HepG2 (cell line): ENCODE results near the gene B4GALT7. TPM values are rescaled to one million over a fixed set of nuclear protein-coding genes. Genes with fewer than 3 reads are reported as not detected.

ENCODE experiments used
- BRCA1 ChIP-seq: sonication (generic); formaldehyde crosslinking; IDR thresholded peaks from 2 replicates; pipeline ENCODE4 v1.4.0; 2020; ENCODE audit warnings: missing genetic modification reagents
- E2F5 ChIP-seq: sonication (generic); formaldehyde crosslinking; conservative IDR thresholded peaks from 2 replicates; pipeline ENCODE4 v1.4.0; 2020; ENCODE audit warnings: missing genetic modification reagents
- ELF4 ChIP-seq: sonication (generic); formaldehyde crosslinking; IDR thresholded peaks from 2 replicates; pipeline ENCODE4 v1.5.0; 2020; ENCODE audit warnings: missing genetic modification reagents, mild to moderate bottlenecking, moderate library complexity, borderline replicate concordance
- GPN1 ChIP-seq: sonication (generic); formaldehyde crosslinking; IDR thresholded peaks from 2 replicates; pipeline ENCODE4 v1.5.1; 2020; ENCODE audit warnings: missing genetic modification reagents, borderline replicate concordance
- HMGXB4 ChIP-seq, 2 experiments: sonication (generic) in 1 of 2; formaldehyde crosslinking in 1 of 2; IDR thresholded peaks; 2 replicates each; pipeline versions ENCODE4 v1.4.0 to v1.6.1; 2018 to 2020; ENCODE audit warnings: missing genetic modification reagents in 2 of 2, borderline replicate concordance in 1 of 2, low read depth in 1 of 2, mild to moderate bottlenecking in 1 of 2, missing biosample characterization in 1 of 2
- HNF1B ChIP-seq: sonication (generic); formaldehyde crosslinking; IDR thresholded peaks from 2 replicates; pipeline ENCODE4 v1.5.1; 2020; ENCODE audit warnings: mild to moderate bottlenecking, moderate library complexity, missing genetic modification reagents
- HNRNPH1 ChIP-seq: fragments of 200-400 bp; formaldehyde crosslinking; optimal IDR thresholded peaks from 2 replicates; pipeline ENCODE3; 2017; ENCODE audit warnings: mild to moderate bottlenecking, low read depth, low read length
- KAT8 ChIP-seq: IDR thresholded peaks from 2 replicates; pipeline ENCODE4 v1.6.1; 2016; ENCODE audit warnings: missing genetic modification reagents, missing compliant biosample characterization
- NCOA1 ChIP-seq: sonication (generic); formaldehyde crosslinking; IDR thresholded peaks from 2 replicates; pipeline ENCODE4 v1.9.0; 2021; ENCODE audit warnings: missing genetic modification reagents
- PLSCR1 ChIP-seq: sonication (generic); formaldehyde crosslinking; IDR thresholded peaks from 2 replicates; pipeline ENCODE4 v1.5.0; 2020; ENCODE audit warnings: missing genetic modification reagents, mild to moderate bottlenecking, borderline replicate concordance
- RFX1 ChIP-seq: fragments of 450-650 bp; IDR thresholded peaks from 2 replicates; pipeline ENCODE4 v1.6.1; 2017
- SMYD3 ChIP-seq: sonication (generic); formaldehyde crosslinking; IDR thresholded peaks from 2 replicates; pipeline ENCODE4 v1.8.1; 2023; ENCODE audit warnings: mild to moderate bottlenecking, missing genetic modification reagents
- TAF1 ChIP-seq: sonication (generic); formaldehyde crosslinking; IDR thresholded peaks from 2 replicates; pipeline ENCODE4 v1.4.0; 2020; ENCODE audit warnings: missing genetic modification reagents
- ZFP37 ChIP-seq: sonication (generic); formaldehyde crosslinking; IDR thresholded peaks from 2 replicates; pipeline ENCODE4 v1.4.0; 2020; ENCODE audit warnings: missing genetic modification reagents, borderline replicate concordance
- ZKSCAN5 ChIP-seq: sonication (generic); formaldehyde crosslinking; IDR thresholded peaks from 2 replicates; pipeline ENCODE4 v1.5.1; 2020; ENCODE audit warnings: mild to moderate bottlenecking, missing genetic modification reagents
- ZMAT3 ChIP-seq: sonication (generic); formaldehyde crosslinking; conservative IDR thresholded peaks from 2 replicates; pipeline ENCODE4 v1.7.0; 2021; ENCODE audit warnings: missing genetic modification reagents
- ZNF121 ChIP-seq: sonication (generic); formaldehyde crosslinking; IDR thresholded peaks from 2 replicates; pipeline ENCODE4 v1.5.0; 2020; ENCODE audit warnings: mild to moderate bottlenecking, missing genetic modification reagents
- ZNF256 ChIP-seq: sonication (generic); formaldehyde crosslinking; conservative IDR thresholded peaks from 2 replicates; pipeline ENCODE4 v1.4.0; 2020; ENCODE audit warnings: missing genetic modification reagents
- ZNF264 ChIP-seq: sonication (generic); formaldehyde crosslinking; IDR thresholded peaks from 2 replicates; pipeline ENCODE4 v1.4.0; 2020; ENCODE audit warnings: missing genetic modification reagents
- ZNF557 ChIP-seq: sonication (generic); formaldehyde crosslinking; IDR thresholded peaks from 2 replicates; pipeline ENCODE4 v1.4.0; 2020; ENCODE audit warnings: missing genetic modification reagents
- ZNF709 ChIP-seq: sonication (generic); formaldehyde crosslinking; IDR thresholded peaks from 2 replicates; pipeline ENCODE4 v1.5.0; 2020; ENCODE audit warnings: mild to moderate bottlenecking, missing genetic modification reagents
- polyA plus RNA-seq, 8 experiments: library from polyadenylated mRNA; depleted of rRNA in 3 of 8; stranded (reverse) in 7 of 8; unstranded in 1 of 8; fragments of >200 nt; fragmentation: Illumina TruSeq in 4 of 8; extraction: Trizol in 4 of 8; gene quantifications; 2 replicates each; pipeline versions ENCODE4 v1.2.1 to v1.2.3, GENCODE V29; 2011 to 2016; ENCODE audit warnings: low read depth in 4 of 8, missing spikeins in 1 of 8, mixed read lengths in 1 of 8; ENCODE audit not compliant: insufficient read depth in 1 of 8
- total RNA-seq, 5 experiments: library from RNA; depleted of rRNA; stranded (reverse); fragments of >200 nt; fragmentation: Illumina TruSeq; extraction: Trizol; gene quantifications; 2 replicates each; pipeline ENCODE4 v1.2.3, GENCODE V29; 2016; ENCODE audit warnings: low read depth in 1 of 5
- TF ChIP-seq, protein P1 (sequence below): sonication (generic); formaldehyde crosslinking; conservative IDR thresholded peaks from 2 replicates; pipeline ENCODE4 v1.8.0; 2022; ENCODE audit warnings: low read depth, missing genetic modification reagents
- TF ChIP-seq, protein P2 (sequence below): sonication (generic); formaldehyde crosslinking; IDR thresholded peaks from 2 replicates; pipeline ENCODE4 v1.4.0; 2020; ENCODE audit warnings: missing genetic modification reagents

The B4GALT7 gene
- total and polyA plus RNA-seq, 2 of the 13 experiments (the other 11 are each of a cell fraction or from before 2014, with no cell fraction given), result 16.4 to 20.5 TPM

- TF ChIP-seq, protein P1, sequence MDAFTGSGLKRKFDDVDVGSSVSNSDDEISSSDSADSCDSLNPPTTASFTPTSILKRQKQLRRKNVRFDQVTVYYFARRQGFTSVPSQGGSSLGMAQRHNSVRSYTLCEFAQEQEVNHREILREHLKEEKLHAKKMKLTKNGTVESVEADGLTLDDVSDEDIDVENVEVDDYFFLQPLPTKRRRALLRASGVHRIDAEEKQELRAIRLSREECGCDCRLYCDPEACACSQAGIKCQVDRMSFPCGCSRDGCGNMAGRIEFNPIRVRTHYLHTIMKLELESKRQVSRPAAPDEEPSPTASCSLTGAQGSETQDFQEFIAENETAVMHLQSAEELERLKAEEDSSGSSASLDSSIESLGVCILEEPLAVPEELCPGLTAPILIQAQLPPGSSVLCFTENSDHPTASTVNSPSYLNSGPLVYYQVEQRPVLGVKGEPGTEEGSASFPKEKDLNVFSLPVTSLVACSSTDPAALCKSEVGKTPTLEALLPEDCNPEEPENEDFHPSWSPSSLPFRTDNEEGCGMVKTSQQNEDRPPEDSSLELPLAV (CRISPR knock-in tag), result no peak
- TF ChIP-seq ZNF709 (CRISPR knock-in tag) (no peak), ZNF264 (CRISPR knock-in tag) (0 out of 2 replicates have a peak, but pooled peaks have one; percentile 46), BRCA1 (CRISPR knock-in tag) (no peak), RFX1 (no peak), ZKSCAN5 (CRISPR knock-in tag) (no peak), GPN1 (CRISPR knock-in tag) (no peak), ELF4 (CRISPR knock-in tag) (no peak), ZNF256 (no peak), PLSCR1 (CRISPR knock-in tag) (no peak), HNRNPH1 (no peak), ZNF121 (no peak), HNF1B (peak; percentile 24; the same call in 1 of the 2 replicates), ZMAT3 (peak; percentile 47; the same call in 1 of the 2 replicates), KAT8 (CRISPR knock-in tag) (peak; percentile 81), ZFP37 (CRISPR knock-in tag) (peak; percentile 81; the same call in 1 of the 2 replicates), HMGXB4 (CRISPR knock-in tag; IDR thresholded peaks at IDR 0.05; ENCODE audit: borderline replicate concordance in 1 of 2, low read depth in 1 of 2) (peak in 1 of 2 experiments; percentile 74; a peak in 2 of 4 replicates), TAF1 (0 out of 2 replicates have a peak, but pooled peaks have one; percentile 19), SMYD3 (CRISPR knock-in tag) (no peak), NCOA1 (CRISPR knock-in tag) (no peak), E2F5 (CRISPR knock-in tag) (no peak), ZNF557 (CRISPR knock-in tag) (no peak)
- TF ChIP-seq, protein P2, sequence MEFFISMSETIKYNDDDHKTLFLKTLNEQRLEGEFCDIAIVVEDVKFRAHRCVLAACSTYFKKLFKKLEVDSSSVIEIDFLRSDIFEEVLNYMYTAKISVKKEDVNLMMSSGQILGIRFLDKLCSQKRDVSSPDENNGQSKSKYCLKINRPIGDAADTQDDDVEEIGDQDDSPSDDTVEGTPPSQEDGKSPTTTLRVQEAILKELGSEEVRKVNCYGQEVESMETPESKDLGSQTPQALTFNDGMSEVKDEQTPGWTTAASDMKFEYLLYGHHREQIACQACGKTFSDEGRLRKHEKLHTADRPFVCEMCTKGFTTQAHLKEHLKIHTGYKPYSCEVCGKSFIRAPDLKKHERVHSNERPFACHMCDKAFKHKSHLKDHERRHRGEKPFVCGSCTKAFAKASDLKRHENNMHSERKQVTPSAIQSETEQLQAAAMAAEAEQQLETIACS (CRISPR knock-in tag), result no peak
Observed at GRCh38 chr5:177554474-177555111, 45.3 kb upstream of the B4GALT7 start, which contains the start of gene FAM193B (continued).
